GM13977 (cell line): ENCODE measurements around the gene CALML4.
A peak's percentile ranks its signal among the peaks of the same experiment; 100 is the strongest.

Source experiments
- DNase-seq: peaks from one replicate; pipeline ENCODE4 v3.0.0; 2012; ENCODE audit warnings: low spot score
- CTCF ChIP-seq: IDR thresholded peaks from 2 replicates; pipeline ENCODE4 v1.5.1; 2012; ENCODE audit warnings: mild to moderate bottlenecking, control low read depth; ENCODE audit not compliant: insufficient read depth; ENCODE audit errors: extremely low read depth, missing control alignments
- in situ Hi-C: fragments of 300-500 bp; cut with MboI; formaldehyde crosslinking; loops from one replicate; pipeline ENCODE4 v1.12.0; 2022; ENCODE audit warnings: low sequenced_read_pairs, low pct_unique_long_range_greater_than_20kb, mixed read lengths, inconsistent platforms; ENCODE audit not compliant: unreplicated experiment

Gene CALML4

GRCh38 chr15:68204776-68205557 lies at the start of gene CALML4:
Gene CALML4, minus strand, starts transcription at chr15:68205332. Its CDS starts 85 bp downstream, at chr15:68205247.
- peak; percentile 13 for DNase-seq
- in situ Hi-C loops, result no loop called here

GRCh38 chr15:68252925-68253534 lies 47.9 kb upstream of the CALML4 start:
- TF ChIP-seq CTCF, result peak; percentile 77
- in situ Hi-C loops, result no loop called here
- peak; percentile 77 for DNase-seq

More at GRCh38 chr15:68204776-68205557, at the start of gene CALML4:
- no peak for TF ChIP-seq CTCF

GRCh38 chr15:68249058-68249713 lies 44.1 kb upstream of the CALML4 start:
- in situ Hi-C loops, result no loop called here
- DNase-seq, result no peak
- no peak for TF ChIP-seq CTCF

GRCh38 chr15:68244235-68244634 lies 39.1 kb upstream of the CALML4 start:
- in situ Hi-C loops, result no loop called here

GRCh38 chr15:68241088-68241935 lies 36.2 kb upstream of the CALML4 start:
- no peak for DNase-seq
- in situ Hi-C loops, result no loop called here
- TF ChIP-seq CTCF, result no peak

More at GRCh38 chr15:68244235-68244634, 39.1 kb upstream of the CALML4 start:
- DNase-seq, result no peak
- TF ChIP-seq CTCF, result no peak

GRCh38 chr15:68239025-68239424 lies 33.9 kb upstream of the CALML4 start:
- no peak for DNase-seq
- no peak for TF ChIP-seq CTCF
- in situ Hi-C loops, result no loop called here
